Activated naive CD4-positive, alpha-beta T cell treated with anti-CD3 and anti-CD28 coated beads, Interleukin-2, amount 10 ng/mL, durations not matched to agents 7 days and 5 days (primary cell): ENCODE measurements around the gene FABP7.

ENCODE experiments used
- CTCF ChIA-PET: fragments of 350-600 bp; sonication (Branson Sonifier 250); formaldehyde crosslinking; loops from one replicate; lab custom pipeline; 2021; ENCODE audit warnings: antibody characterized with exemption; lab: Charles Lee
- DNase-seq: peaks from one replicate; pipeline ENCODE4 v3.0.0-alpha.2; 2020
- H3K27ac Mint-ChIP-seq: one replicate; pipeline ENCODE4 v1.8.0; 2021; ENCODE audit warnings: mild to moderate bottlenecking, moderate library complexity, mixed read lengths
- H3K27me3 Mint-ChIP-seq: one replicate; pipeline ENCODE4 v1.8.0; 2021; ENCODE audit warnings: mild to moderate bottlenecking, mixed read lengths
- H3K36me3 Mint-ChIP-seq: one replicate; pipeline ENCODE4 v1.8.0; 2021; ENCODE audit warnings: mixed read lengths
- H3K4me1 Mint-ChIP-seq: one replicate; pipeline ENCODE4 v1.8.0; 2021; ENCODE audit warnings: mixed read lengths
- H3K4me3 Mint-ChIP-seq: one replicate; pipeline ENCODE4 v1.8.0; 2021; ENCODE audit warnings: mild to moderate bottlenecking, moderate library complexity, mixed read lengths
- H3K9me3 Mint-ChIP-seq: one replicate; pipeline ENCODE4 v1.8.0; 2021; ENCODE audit warnings: mixed read lengths

FABP7 gene

GRCh38 chr6:122810189-122810588 is 30.7 kb downstream of the FABP7 start:
- H3K4me3 Mint-ChIP-seq = no peak overlapping the region
- no peaks in the 10 kb centered on the region for H3K36me3 Mint-ChIP-seq
- CTCF ChIA-PET = no interaction called here
- DNase-seq = no peak
- no peaks in the 10 kb centered on the region for H3K9me3 Mint-ChIP-seq
- H3K4me1 Mint-ChIP-seq = no peaks in the 10 kb centered on the region
- no peak overlapping the region for H3K27ac Mint-ChIP-seq
- no peaks in the 10 kb centered on the region for H3K27me3 Mint-ChIP-seq

- CTCF ChIA-PET = interaction anchor here (1.2 kb wide), 1 partner anchor 75 kb away, joined by 3 read pairs; no protein-coding TSS in a partner anchor
Measured at GRCh38 chr6:122817358-122817757, 37.8 kb downstream of the FABP7 start.

GRCh38 chr6:122817766-122818165 is 38.2 kb downstream of the FABP7 start:
- Mint-ChIP-seq H3K27me3 (no peaks in the 10 kb centered on the region), H3K4me3 (no peak overlapping the region), H3K4me1 (no peaks in the 10 kb centered on the region), H3K36me3 (no peaks in the 10 kb centered on the region), H3K9me3 (no peaks in the 10 kb centered on the region), H3K27ac (no peak overlapping the region)
- CTCF ChIA-PET = interaction anchor here (1.2 kb wide), 1 partner anchor 75 kb away, joined by 3 read pairs; no protein-coding TSS in a partner anchor
- DNase-seq = no peak

More at GRCh38 chr6:122817358-122817757, 37.8 kb downstream of the FABP7 start:
- no peaks in the 10 kb centered on the region for H3K27me3 Mint-ChIP-seq
- no peaks in the 10 kb centered on the region for H3K9me3 Mint-ChIP-seq
- DNase-seq = no peak
- no peaks in the 10 kb centered on the region for H3K4me1 Mint-ChIP-seq
- H3K36me3 Mint-ChIP-seq = no peaks in the 10 kb centered on the region
- H3K27ac Mint-ChIP-seq = no peak overlapping the region
- no peak overlapping the region for H3K4me3 Mint-ChIP-seq

- Mint-ChIP-seq H3K36me3 (no peaks in the 10 kb centered on the region), H3K27ac (no peak overlapping the region), H3K27me3 (no peaks in the 10 kb centered on the region), H3K4me1 (no peaks in the 10 kb centered on the region), H3K9me3 (no peaks in the 10 kb centered on the region), H3K4me3 (no peak overlapping the region)
- no peak for DNase-seq
- CTCF ChIA-PET = no interaction called here
Measured at GRCh38 chr6:122818866-122819265, 39.4 kb downstream of the FABP7 start.

- Mint-ChIP-seq H3K9me3 (no peaks in the 10 kb centered on the region), H3K27me3 (no peaks in the 10 kb centered on the region), H3K27ac (no peak overlapping the region), H3K4me1 (no peaks in the 10 kb centered on the region), H3K4me3 (no peak overlapping the region), H3K36me3 (no peaks in the 10 kb centered on the region)
- CTCF ChIA-PET = no interaction called here
- DNase-seq = no peak
Measured at GRCh38 chr6:122821095-122821494, 41.6 kb downstream of the FABP7 start.

GRCh38 chr6:122825163-122825562 is 45.6 kb downstream of the FABP7 start:
- no peaks in the 10 kb centered on the region for H3K9me3 Mint-ChIP-seq
- no peak overlapping the region for H3K4me3 Mint-ChIP-seq
- H3K4me1 Mint-ChIP-seq = no peaks in the 10 kb centered on the region
- CTCF ChIA-PET = no interaction called here
- DNase-seq = no peak
- no peak overlapping the region for H3K27ac Mint-ChIP-seq
- peaks cover 4% of the 10 kb centered on the region for H3K27me3 Mint-ChIP-seq
- no peaks in the 10 kb centered on the region for H3K36me3 Mint-ChIP-seq

GRCh38 chr6:122829456-122829855 is 49.9 kb downstream of the FABP7 start:
- no peaks in the 10 kb centered on the region for H3K36me3 Mint-ChIP-seq
- no peak for DNase-seq
- H3K27ac Mint-ChIP-seq = no peak overlapping the region
- H3K9me3 Mint-ChIP-seq = no peaks in the 10 kb centered on the region
- no peaks in the 10 kb centered on the region for H3K4me1 Mint-ChIP-seq
- CTCF ChIA-PET = no interaction called here
- no peak overlapping the region for H3K4me3 Mint-ChIP-seq
- peaks cover 11% of the 10 kb centered on the region for H3K27me3 Mint-ChIP-seq

GRCh38 chr6:122831511-122831910 is 52.0 kb downstream of the FABP7 start:
- Mint-ChIP-seq H3K9me3 (no peaks in the 10 kb centered on the region), H3K27me3 (peaks cover 11% of the 10 kb centered on the region), H3K27ac (no peak overlapping the region), H3K36me3 (no peaks in the 10 kb centered on the region), H3K4me3 (no peak overlapping the region), H3K4me1 (no peaks in the 10 kb centered on the region)
- CTCF ChIA-PET = no interaction called here
- DNase-seq = no peak

GRCh38 chr6:122832459-122832858 is 52.9 kb downstream of the FABP7 start:
- Mint-ChIP-seq H3K27ac (no peak overlapping the region), H3K4me3 (no peak overlapping the region), H3K4me1 (no peaks in the 10 kb centered on the region), H3K27me3 (peaks cover 16% of the 10 kb centered on the region), H3K36me3 (no peaks in the 10 kb centered on the region), H3K9me3 (no peaks in the 10 kb centered on the region)
- no peak for DNase-seq
- CTCF ChIA-PET = no interaction called here

GRCh38 chr6:122833021-122833491 is 53.5 kb downstream of the FABP7 start:
- Mint-ChIP-seq H3K4me1 (no peaks in the 10 kb centered on the region), H3K27me3 (peaks cover 16% of the 10 kb centered on the region), H3K36me3 (no peaks in the 10 kb centered on the region), H3K27ac (no peak overlapping the region), H3K4me3 (no peak overlapping the region), H3K9me3 (no peaks in the 10 kb centered on the region)
- CTCF ChIA-PET = no interaction called here
- DNase-seq = no peak
